ENCODE results near the gene ADGRA3. TPM values are rescaled to one million over a fixed set of nuclear protein-coding genes. Genes with fewer than 3 reads are reported as not detected.
"Not testable (repeated sequence)": the region's sequence is repeated elsewhere in the genome, so short reads cannot be mapped to it uniquely, and the experiment has no call there.

The ADGRA3 gene
- total RNA-seq, 1 donor from 2014 or later: 18.5 TPM

DNA sequence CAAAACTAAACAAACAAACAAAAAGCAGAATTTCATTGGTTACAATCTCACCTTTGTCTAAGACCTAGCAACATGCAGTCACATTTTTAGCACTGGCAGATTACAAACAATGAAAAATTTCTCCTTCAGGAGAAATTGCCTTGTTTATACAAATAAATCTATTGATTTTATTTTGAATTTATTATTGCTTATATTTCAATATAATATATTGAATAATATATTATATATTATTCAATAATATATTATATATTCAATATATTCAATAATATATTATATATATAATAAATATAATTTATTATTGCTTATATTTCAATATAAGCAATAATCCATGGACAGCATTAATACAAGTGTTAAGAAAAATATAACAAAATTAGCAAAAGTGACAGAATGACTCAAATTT lies 131.7 kb downstream of the ADGRA3 start:
- Histone ChIP-seq H3K9me3 (no peaks in the 10 kb centered on the region), H3K27me3 (no peaks in the 10 kb centered on the region), H3K36me3 (peaks cover 12% of the 10 kb centered on the region), H3K4me3 (no peak overlapping the region), H3K4me1 (no peaks in the 10 kb centered on the region), H3K27ac (no peak overlapping the region)
- ATAC-seq (no peak), DNase-seq (no peak)
- intact Hi-C loops (cut with DNase I): no loop called here
- TF ChIP-seq, protein P1, sequence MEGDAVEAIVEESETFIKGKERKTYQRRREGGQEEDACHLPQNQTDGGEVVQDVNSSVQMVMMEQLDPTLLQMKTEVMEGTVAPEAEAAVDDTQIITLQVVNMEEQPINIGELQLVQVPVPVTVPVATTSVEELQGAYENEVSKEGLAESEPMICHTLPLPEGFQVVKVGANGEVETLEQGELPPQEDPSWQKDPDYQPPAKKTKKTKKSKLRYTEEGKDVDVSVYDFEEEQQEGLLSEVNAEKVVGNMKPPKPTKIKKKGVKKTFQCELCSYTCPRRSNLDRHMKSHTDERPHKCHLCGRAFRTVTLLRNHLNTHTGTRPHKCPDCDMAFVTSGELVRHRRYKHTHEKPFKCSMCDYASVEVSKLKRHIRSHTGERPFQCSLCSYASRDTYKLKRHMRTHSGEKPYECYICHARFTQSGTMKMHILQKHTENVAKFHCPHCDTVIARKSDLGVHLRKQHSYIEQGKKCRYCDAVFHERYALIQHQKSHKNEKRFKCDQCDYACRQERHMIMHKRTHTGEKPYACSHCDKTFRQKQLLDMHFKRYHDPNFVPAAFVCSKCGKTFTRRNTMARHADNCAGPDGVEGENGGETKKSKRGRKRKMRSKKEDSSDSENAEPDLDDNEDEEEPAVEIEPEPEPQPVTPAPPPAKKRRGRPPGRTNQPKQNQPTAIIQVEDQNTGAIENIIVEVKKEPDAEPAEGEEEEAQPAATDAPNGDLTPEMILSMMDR (IDR thresholded peaks at IDR 0.05): no peak

DNA sequence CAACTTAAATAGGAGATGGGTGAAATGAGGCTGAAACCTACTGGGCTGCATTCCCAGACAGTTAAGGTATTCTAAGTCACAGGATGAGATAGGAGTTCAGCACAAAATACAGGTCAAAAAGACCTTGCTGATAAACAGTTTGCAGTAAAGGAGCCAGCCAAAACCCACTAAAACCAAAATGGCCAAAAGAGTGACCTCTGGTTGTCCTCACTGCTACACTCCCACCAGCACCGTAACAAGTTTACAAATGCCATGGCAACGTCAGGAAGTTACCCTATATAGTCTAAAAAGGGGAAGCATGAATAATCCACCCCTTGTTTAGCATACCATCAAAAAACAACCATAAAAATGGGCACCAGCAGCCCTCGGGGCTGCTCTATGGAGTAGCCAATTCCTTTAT lies 133.7 kb downstream of the ADGRA3 start:
- DNase-seq; H3K27me3 ChIP-seq; H3K36me3 ChIP-seq; H3K4me3 ChIP-seq; ATAC-seq; H3K9me3 ChIP-seq; H3K27ac ChIP-seq; H3K4me1 ChIP-seq; intact Hi-C loops (cut with DNase I): not testable (repeated sequence)

DNA sequence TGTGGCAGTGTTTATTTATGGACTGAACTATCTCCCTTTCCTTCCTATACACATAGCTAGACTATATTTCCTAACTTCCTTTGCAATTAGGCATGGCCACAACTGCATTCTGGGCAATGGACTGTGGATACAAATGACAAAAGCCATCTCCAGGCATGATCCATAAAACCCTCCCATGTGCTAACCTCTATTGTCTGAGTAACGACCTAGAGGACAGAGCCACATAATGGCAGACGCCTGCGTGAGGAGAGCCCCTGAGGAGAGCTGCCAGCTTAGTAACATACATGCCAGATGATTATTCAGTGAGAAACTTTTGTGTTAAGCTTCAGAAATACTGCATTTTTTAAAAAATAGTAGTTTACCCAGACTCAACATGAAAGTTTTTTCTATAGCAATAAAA lies 142.9 kb downstream of the ADGRA3 start:
- Histone ChIP-seq H3K4me3 (no peak overlapping the region), H3K36me3 (no peaks in the 10 kb centered on the region), H3K4me1 (no peaks in the 10 kb centered on the region), H3K27ac (no peak overlapping the region), H3K27me3 (no peaks in the 10 kb centered on the region), H3K9me3 (no peaks in the 10 kb centered on the region)
- ATAC-seq: no peak
- DNase-seq: no peak
- TF ChIP-seq, protein P1 (IDR thresholded peaks at IDR 0.05): no peak
- intact Hi-C loops (cut with DNase I): no loop called here

DNA sequence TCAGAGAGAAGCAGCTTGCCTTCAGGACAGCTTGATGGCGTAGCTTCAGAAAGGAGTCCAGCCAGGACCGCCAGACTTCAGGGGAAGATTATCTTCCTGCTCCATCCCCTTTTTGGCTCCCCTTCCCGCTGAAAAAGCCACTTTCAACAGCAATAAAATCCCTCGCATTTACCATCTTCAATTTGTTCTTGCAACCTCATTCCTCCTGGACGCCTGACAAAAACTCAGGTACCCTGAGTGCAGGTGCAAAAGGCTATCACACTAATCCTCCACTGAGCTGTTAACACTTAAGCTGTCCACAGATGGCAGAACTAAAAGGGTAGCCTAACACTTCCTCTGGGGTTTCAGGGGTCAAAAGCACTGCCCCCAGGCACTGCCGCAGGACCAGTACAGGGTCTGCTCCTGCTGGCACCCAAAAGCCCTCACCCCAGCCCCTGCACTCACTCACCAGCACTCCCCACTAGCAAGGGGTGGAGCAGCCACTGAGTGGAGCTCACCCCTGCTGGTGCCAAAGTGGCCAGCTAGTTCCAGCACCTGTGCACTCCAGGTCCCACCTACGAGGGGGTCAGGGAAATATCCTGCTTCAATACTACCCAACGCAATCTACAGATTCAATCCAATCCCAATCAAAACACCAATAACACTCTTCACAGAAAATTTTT lies 145.8 kb downstream of the ADGRA3 start:
- no peaks in the 10 kb centered on the region for H3K36me3 ChIP-seq
- H3K27me3 ChIP-seq: no peaks in the 10 kb centered on the region
- ATAC-seq (no peak), DNase-seq (no peak)
- TF ChIP-seq, protein P1 (IDR thresholded peaks at IDR 0.05): no peak
- intact Hi-C loops (cut with DNase I): no loop called here
- H3K27ac ChIP-seq: no peak overlapping the region
- H3K4me3 ChIP-seq: no peak overlapping the region
- no peaks in the 10 kb centered on the region for H3K9me3 ChIP-seq
- no peaks in the 10 kb centered on the region for H3K4me1 ChIP-seq

DNA sequence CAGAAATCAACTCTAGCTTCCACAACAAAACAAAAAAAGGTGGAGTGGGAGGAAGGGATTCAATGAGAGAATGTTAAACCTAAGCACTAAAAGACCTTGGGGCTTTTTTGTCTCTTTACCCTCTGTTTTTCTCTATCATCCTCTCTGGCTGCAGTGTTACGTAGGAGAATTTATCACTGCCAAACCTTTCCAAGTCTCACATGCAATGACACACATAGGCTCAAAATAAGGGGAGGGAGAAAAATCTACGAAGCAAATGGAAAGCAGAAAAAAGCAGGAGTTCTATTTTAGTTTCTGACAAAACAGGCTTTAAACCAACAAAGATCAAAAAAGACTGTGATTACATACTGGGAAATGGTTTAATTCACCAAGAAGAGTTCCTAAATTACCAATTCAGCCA lies 152.1 kb downstream of the ADGRA3 start:
- intact Hi-C loops (cut with DNase I): no loop called here

DNA sequence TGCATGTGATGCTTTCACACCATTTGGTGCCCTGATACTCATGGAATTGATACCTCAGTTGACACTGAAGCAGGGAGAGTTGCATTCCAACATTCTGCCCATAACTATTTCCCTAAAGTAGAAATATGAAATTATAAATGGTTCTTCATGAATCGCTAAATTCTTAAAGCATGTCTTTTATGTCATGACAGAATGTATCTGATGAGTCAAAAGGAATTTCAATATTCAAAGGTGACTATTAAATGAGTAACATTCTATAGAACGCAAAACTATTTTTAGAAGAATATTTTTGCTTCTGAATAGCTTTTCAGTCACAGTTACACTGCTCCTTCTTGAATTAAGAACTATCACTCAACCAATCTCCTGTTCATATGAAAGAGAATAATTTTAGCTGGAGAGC lies 152.8 kb downstream of the ADGRA3 start:
- TF ChIP-seq, protein P1 (IDR thresholded peaks at IDR 0.05): no peak

More for the DNA sequence above, 152.1 kb downstream of the ADGRA3 start:
- Histone ChIP-seq H3K27ac (no peak overlapping the region), H3K4me3 (no peak overlapping the region), H3K27me3 (no peaks in the 10 kb centered on the region), H3K4me1 (no peaks in the 10 kb centered on the region), H3K36me3 (no peaks in the 10 kb centered on the region), H3K9me3 (no peaks in the 10 kb centered on the region)
- TF ChIP-seq, protein P1 (IDR thresholded peaks at IDR 0.05): no peak
- DNase-seq (no peak), ATAC-seq (no peak)

More for the DNA sequence above, 152.8 kb downstream of the ADGRA3 start:
- H3K9me3 ChIP-seq: no peaks in the 10 kb centered on the region
- H3K36me3 ChIP-seq: no peaks in the 10 kb centered on the region
- H3K4me3 ChIP-seq: no peak overlapping the region
- H3K27ac ChIP-seq: no peak overlapping the region
- H3K27me3 ChIP-seq: no peaks in the 10 kb centered on the region
- DNase-seq (no peak), ATAC-seq (no peak)
- H3K4me1 ChIP-seq: no peaks in the 10 kb centered on the region
- intact Hi-C loops (cut with DNase I): no loop called here
